ENCODE results near the gene STMN3.

DNA sequence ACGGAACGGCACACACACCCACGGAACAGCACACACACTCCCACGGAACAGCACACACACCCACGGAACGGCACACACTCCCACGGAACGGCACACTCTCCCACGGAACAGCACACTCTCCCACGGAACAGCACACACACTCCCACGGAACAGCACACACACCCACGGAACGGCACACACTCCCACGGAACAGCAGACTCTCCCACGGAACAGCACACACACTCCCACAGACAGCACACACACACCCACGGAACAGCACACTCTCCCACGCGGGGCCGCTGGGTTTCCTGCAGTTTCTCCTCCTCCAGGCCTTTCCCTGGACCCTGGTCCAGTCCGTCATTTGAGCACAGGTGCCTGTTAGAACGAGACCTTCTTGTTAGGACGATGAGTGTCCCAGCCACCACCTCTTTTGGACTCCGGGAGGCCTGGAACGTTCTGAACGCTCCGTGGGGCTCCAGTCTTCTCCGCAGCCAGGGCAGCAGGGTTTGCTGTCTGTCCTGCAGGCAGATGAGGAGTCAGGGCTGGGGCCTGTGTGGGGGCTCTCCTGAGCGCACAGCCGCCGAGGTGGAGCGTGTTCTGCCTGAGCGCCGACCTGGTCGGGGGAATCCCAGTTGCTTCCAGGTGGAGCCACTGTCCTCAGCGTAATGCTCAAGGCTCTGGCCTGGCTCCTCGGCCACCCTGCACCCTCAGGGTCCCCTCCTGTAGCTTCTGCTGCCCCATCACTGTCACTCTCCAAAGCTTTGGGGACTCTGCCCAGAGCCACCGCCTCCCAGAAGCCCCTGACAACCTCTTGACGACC, 25.6 kb upstream of the STMN3 start:
- no peak for TF ChIP-seq CTCF (IDR thresholded peaks at IDR 0.05)
- no peak for TF ChIP-seq POLR2AphosphoS5 (IDR thresholded peaks at IDR 0.05)
- TF ChIP-seq POLR2A (IDR thresholded peaks at IDR 0.05): no peak
